H9 (cell line): ENCODE measurements around the gene MFN2. TPM values are rescaled to one million over a fixed set of nuclear protein-coding genes. Genes with fewer than 3 reads are reported as not detected.
"Not testable (repeated sequence)": the region's sequence is repeated elsewhere in the genome, so short reads cannot be mapped to it uniquely, and the experiment has no call there.

Experiments used
- DNase-seq: peaks from one replicate; pipeline ENCODE4 v3.0.0-alpha.2; 2017
- H2AFZ ChIP-seq: one replicate; pipeline ENCODE4 v1.6.1; 2013; ENCODE audit warnings: mild to moderate bottlenecking, low read length, control low read depth, moderate library complexity
- H2AK5ac ChIP-seq: 2 replicates; pipeline ENCODE4 v1.6.1; 2013; ENCODE audit warnings: low read length, control low read depth, mixed read lengths; ENCODE audit not compliant: insufficient read length
- H2BK120ac ChIP-seq: one replicate; pipeline ENCODE4 v1.6.1; 2013; ENCODE audit warnings: low read depth, mild to moderate bottlenecking, low read length, control low read depth, inconsistent platforms; ENCODE audit not compliant: poor library complexity, severe bottlenecking
- H2BK12ac ChIP-seq: 2 replicates; pipeline ENCODE4 v1.6.1; 2013; ENCODE audit warnings: low read length, control low read depth, mixed read lengths, low read depth; ENCODE audit not compliant: insufficient read length
- H2BK15ac ChIP-seq: 2 replicates; pipeline ENCODE4 v1.6.1; 2013; ENCODE audit warnings: low read depth, low read length, control low read depth
- H2BK20ac ChIP-seq: one replicate; pipeline ENCODE4 v1.6.1; 2013; ENCODE audit warnings: low read depth, mild to moderate bottlenecking, low read length, control low read depth, inconsistent platforms; ENCODE audit not compliant: poor library complexity, severe bottlenecking
- H2BK5ac ChIP-seq: 2 replicates; pipeline ENCODE4 v1.6.1; 2013; ENCODE audit warnings: low read length, control low read depth, mixed read lengths; ENCODE audit not compliant: insufficient read length
- H3K14ac ChIP-seq: 2 replicates; pipeline ENCODE4 v1.6.1; 2013; ENCODE audit warnings: low read length, control low read depth; ENCODE audit not compliant: insufficient read depth
- H3K18ac ChIP-seq: 2 replicates; pipeline ENCODE4 v1.6.1; 2013; ENCODE audit warnings: low read depth, mild to moderate bottlenecking, mixed read lengths, low read length, control low read depth; ENCODE audit not compliant: insufficient read length
- H3K23ac ChIP-seq: 2 replicates; pipeline ENCODE4 v1.6.1; 2013; ENCODE audit warnings: low read length, control low read depth, mixed read lengths, low read depth; ENCODE audit not compliant: insufficient read length
- H3K23me2 ChIP-seq: 2 replicates; pipeline ENCODE4 v1.6.1; 2013; ENCODE audit warnings: low read depth, mild to moderate bottlenecking, mixed read lengths, low read length, control low read depth; ENCODE audit not compliant: insufficient read length, poor library complexity, severe bottlenecking
- H3K27ac ChIP-seq: 2 replicates; pipeline ENCODE4 v1.5.1; 2013; ENCODE audit warnings: low read length, control low read depth, mixed read lengths, low read depth; ENCODE audit not compliant: insufficient read length
- H3K27me3 ChIP-seq: 2 replicates; pipeline ENCODE4 v1.6.1; 2013; ENCODE audit warnings: low read length, control low read depth, inconsistent platforms; ENCODE audit not compliant: insufficient read depth
- H3K4ac ChIP-seq: 2 replicates; pipeline ENCODE4 v1.6.1; 2013; ENCODE audit warnings: low read depth, mild to moderate bottlenecking, control low read depth, inconsistent platforms, low read length, moderate library complexity
- H3K4me1 ChIP-seq: 2 replicates; pipeline ENCODE4 v1.6.1; 2013; ENCODE audit warnings: low read length, control low read depth, inconsistent platforms; ENCODE audit not compliant: insufficient read depth
- H3K4me2 ChIP-seq: 2 replicates; pipeline ENCODE4 v1.6.1; 2013; ENCODE audit warnings: low read length, control low read depth, mixed read lengths; ENCODE audit not compliant: insufficient read length, insufficient read depth
- H3K56ac ChIP-seq: 2 replicates; pipeline ENCODE4 v1.6.1; 2013; ENCODE audit warnings: low read depth, mild to moderate bottlenecking, mixed read lengths, low read length, control low read depth; ENCODE audit not compliant: insufficient read length
- H3K79me1 ChIP-seq: 2 replicates; pipeline ENCODE4 v1.6.1; 2013; ENCODE audit warnings: low read depth, mild to moderate bottlenecking, moderate library complexity, low read length, control low read depth, inconsistent platforms; ENCODE audit not compliant: insufficient read depth, poor library complexity, severe bottlenecking
- H3K79me2 ChIP-seq: 2 replicates; pipeline ENCODE4 v1.6.1; 2013; ENCODE audit warnings: low read length, control low read depth, inconsistent platforms; ENCODE audit not compliant: insufficient read depth
- H3K9ac ChIP-seq: 2 replicates; pipeline ENCODE4 v1.6.1; 2013; ENCODE audit warnings: low read length, control low read depth, mixed read lengths; ENCODE audit not compliant: insufficient read length; ENCODE audit errors: extremely low read depth
- H3K9me3 ChIP-seq: one replicate; pipeline ENCODE4 v1.6.1; 2013; ENCODE audit warnings: low read depth, low read length, inconsistent platforms; ENCODE audit not compliant: control insufficient read depth
- H3T11ph ChIP-seq: one replicate; pipeline ENCODE4 v1.6.1; 2013; ENCODE audit warnings: mild to moderate bottlenecking, low read length, control low read depth, inconsistent platforms
- H4K20me1 ChIP-seq: one replicate; pipeline ENCODE4 v1.6.1; 2013; ENCODE audit not compliant: control insufficient read depth, insufficient read length, insufficient read depth
- H4K5ac ChIP-seq: 2 replicates; pipeline ENCODE4 v1.6.1; 2013; ENCODE audit warnings: low read depth, mild to moderate bottlenecking, mixed read lengths, low read length, control low read depth; ENCODE audit not compliant: insufficient read length
- H4K8ac ChIP-seq: replicated peaks from 2 replicates; pipeline ENCODE4 v1.6.1; 2013; ENCODE audit warnings: low read length, control low read depth, mixed read lengths, low read depth; ENCODE audit not compliant: insufficient read length
- H4K91ac ChIP-seq: 2 replicates; pipeline ENCODE4 v1.6.1; 2013; ENCODE audit warnings: low read depth, mild to moderate bottlenecking, moderate library complexity, mixed read lengths, low read length, control low read depth; ENCODE audit not compliant: insufficient read length
- H3K27ac Mint-ChIP-seq, 3 experiments: 2 replicates in 2 of 3; 3 replicates in 1 of 3; pipeline ENCODE4 v1.8.0; 2020 to 2021; ENCODE audit warnings: mixed read lengths in 3 of 3, mild to moderate bottlenecking in 1 of 3, moderate library complexity in 1 of 3
- H3K27me3 Mint-ChIP-seq: 2 replicates; pipeline ENCODE4 v1.8.0; 2021; ENCODE audit warnings: low read depth, mild to moderate bottlenecking, moderate library complexity, mixed read lengths
- H3K36me3 Mint-ChIP-seq, 3 experiments: 2 replicates in 2 of 3; 3 replicates in 1 of 3; pipeline ENCODE4 v1.8.0; 2020 to 2021; ENCODE audit warnings: low read depth in 3 of 3, mixed read lengths in 3 of 3; ENCODE audit not compliant: insufficient read depth in 1 of 3
- H3K4me1 Mint-ChIP-seq, 2 experiments: 2 replicates each; pipeline ENCODE4 v1.8.0; 2020; ENCODE audit warnings: mixed read lengths in 2 of 2
- H3K4me3 Mint-ChIP-seq, 2 experiments: 2 replicates in 1 of 2; 3 replicates in 1 of 2; pipeline ENCODE4 v1.8.0; 2020 to 2021; ENCODE audit warnings: mild to moderate bottlenecking in 2 of 2, mixed read lengths in 2 of 2, moderate library complexity in 1 of 2
- H3K9me3 Mint-ChIP-seq, 2 experiments: 2 replicates in 1 of 2; 3 replicates in 1 of 2; pipeline ENCODE4 v1.8.0; 2020; ENCODE audit warnings: mild to moderate bottlenecking in 2 of 2, mixed read lengths in 2 of 2, moderate library complexity in 1 of 2
- CTCF ChIP-seq: fragments of 200-600 bp; sonication (generic); conservative IDR thresholded peaks from 3 replicates; pipeline ENCODE4 v1.8.0; 2021; ENCODE audit warnings: antibody characterized with exemption, mild to moderate bottlenecking
- WGBS: extraction: QIAGEN DNeasy Blood & Tissue Kit; methylation state at CpG from one replicate; pipeline ENCODE4 v1.1.7; 2013; ENCODE audit warnings: missing lambda C conversion rate, low lambda C conversion rate, mixed read lengths; ENCODE audit not compliant: insufficient read length; ENCODE audit errors: extremely low coverage; 5-methylcytosine and 5-hydroxymethylcytosine counted together
- total RNA-seq: library from RNA; stranded (reverse); gene quantifications from 2 replicates; pipeline ENCODE4 v1.2.1, GENCODE V29; 2021

MFN2 gene
- total RNA-seq, 1 experiment from 2014 or later: 61.4 TPM

- DNase-seq: no peak
- no peak overlapping the region for H2BK20ac ChIP-seq
Measured at GRCh38 chr1:12040457-12041051, 60.3 kb downstream of the MFN2 start.

GRCh38 chr1:12044187-12044877 lies 64.1 kb downstream of the MFN2 start:
- H3T11ph ChIP-seq, H3K9me3 Mint-ChIP-seq, H3K4ac ChIP-seq, H4K8ac ChIP-seq, H3K18ac ChIP-seq, DNase-seq, H2BK15ac ChIP-seq, H3K27ac ChIP-seq, H3K36me3 Mint-ChIP-seq, H3K27ac Mint-ChIP-seq, H3K27me3 Mint-ChIP-seq, H3K14ac ChIP-seq, H3K9me3 ChIP-seq, H3K79me2 ChIP-seq, H3K4me2 ChIP-seq, H3K23ac ChIP-seq, H3K4me1 ChIP-seq, H3K56ac ChIP-seq, H3K4me1 Mint-ChIP-seq, H3K23me2 ChIP-seq, H2BK20ac ChIP-seq, H2AK5ac ChIP-seq, H3K9ac ChIP-seq, H2BK12ac ChIP-seq, H3K4me3 Mint-ChIP-seq, H2BK120ac ChIP-seq, H4K91ac ChIP-seq, H3K27me3 ChIP-seq, H3K79me1 ChIP-seq, H2BK5ac ChIP-seq, H4K20me1 ChIP-seq, H2AFZ ChIP-seq, H4K5ac ChIP-seq: not testable (repeated sequence)
- WGBS: no CpG with 5 or more reads among the region's 15 CpGs

More at GRCh38 chr1:12040457-12041051, 60.3 kb downstream of the MFN2 start:
- H3K27ac ChIP-seq: no peak overlapping the region
- H3K4ac ChIP-seq: no peak overlapping the region
- H3K4me1 Mint-ChIP-seq: peaks cover 2 to 5% of the 10 kb centered on the region in 2 experiments; a peak in 1 of 4 replicates
- no peak overlapping the region for H3K27ac Mint-ChIP-seq
- no peak overlapping the region for H2BK15ac ChIP-seq
- H4K91ac ChIP-seq: no peak overlapping the region
- no peak overlapping the region for H4K5ac ChIP-seq
- no peak overlapping the region for H2AK5ac ChIP-seq
- H3K27me3 Mint-ChIP-seq: peaks cover 2% of the 10 kb centered on the region; the same call in 1 of the 2 replicates
- H3K4me3 Mint-ChIP-seq: no peak overlapping the region
- H3K36me3 Mint-ChIP-seq: no peaks in the 10 kb centered on the region
- no peak overlapping the region for H3K23ac ChIP-seq
- H4K8ac ChIP-seq: no peak overlapping the region
- no peak overlapping the region for H3K56ac ChIP-seq
- no peak overlapping the region for H2BK5ac ChIP-seq
- H3K4me1 ChIP-seq: no peaks in the 10 kb centered on the region
- no peak overlapping the region for H3K4me2 ChIP-seq
- H3K9ac ChIP-seq: no peak overlapping the region
- no peak overlapping the region for H2BK120ac ChIP-seq
- WGBS: no CpG with 5 or more reads among the region's 6 CpGs
- H3K9me3 ChIP-seq: no peaks in the 10 kb centered on the region
- no peak overlapping the region for H2BK12ac ChIP-seq
- H3K79me2 ChIP-seq: no peaks in the 10 kb centered on the region
- no peak overlapping the region for H3K14ac ChIP-seq
- H3K9me3 Mint-ChIP-seq: peaks cover 2 to 9% of the 10 kb centered on the region in 2 experiments; a peak in 3 of 5 replicates
- no peak overlapping the region for H2AFZ ChIP-seq
- H3T11ph ChIP-seq: no peak overlapping the region
- H3K23me2 ChIP-seq: no peaks in the 10 kb centered on the region
- no peaks in the 10 kb centered on the region for H3K79me1 ChIP-seq
- no peaks in the 10 kb centered on the region for H3K27me3 ChIP-seq
- no peak overlapping the region for H3K18ac ChIP-seq
- no peak for TF ChIP-seq CTCF
- H4K20me1 ChIP-seq: no peaks in the 10 kb centered on the region
